ENCODE results near the gene GAB3. TPM values are rescaled to one million over a fixed set of nuclear protein-coding genes. Genes with fewer than 3 reads are reported as not detected.
A peak's percentile ranks its signal among the peaks of the same experiment; 100 is the strongest.
"Not testable (repeated sequence)": the region's sequence is repeated elsewhere in the genome, so short reads cannot be mapped to it uniquely, and the experiment has no call there.

GAB3 gene
- total RNA-seq, 1 donor from 2014 or later: 4.5 TPM

- no peak for DNase-seq
These were observed 31.7 kb downstream of the GAB3 start for GRCh38 chrX:154719132-154719675.

- DNase-seq: no peak
These were observed 32.3 kb downstream of the GAB3 start for GRCh38 chrX:154718616-154719015.

GRCh38 chrX:154717824-154718223, 33.1 kb downstream of the GAB3 start:
- DNase-seq: no peak

- DNase-seq: no peak
These were observed 35.1 kb downstream of the GAB3 start for GRCh38 chrX:154715825-154716224.

DNA sequence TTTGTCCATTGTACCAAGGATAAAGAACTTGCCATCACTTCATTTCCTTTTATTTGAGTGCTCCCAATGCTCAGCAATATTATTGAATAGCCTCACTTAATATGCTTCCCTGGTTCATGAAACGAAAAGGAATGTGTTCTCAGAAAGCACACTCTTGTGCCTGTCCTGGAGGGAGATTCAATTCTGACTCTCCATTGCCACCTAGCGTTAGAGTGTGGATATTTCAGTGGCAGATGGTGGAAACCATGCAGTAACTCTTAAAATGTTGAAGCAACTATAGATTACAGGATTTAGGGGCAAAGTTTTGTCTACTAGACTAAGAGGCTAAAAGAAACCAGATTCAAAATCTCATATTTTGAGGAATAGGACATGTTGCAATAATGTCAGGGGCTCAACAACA, 36.0 kb downstream of the GAB3 start:
- DNase-seq: peak; percentile 42

- DNase-seq: peak; percentile 78
These were observed 37.8 kb downstream of the GAB3 start for GRCh38 chrX:154712781-154713740.

- DNase-seq: no peak
These were observed 39.6 kb downstream of the GAB3 start for GRCh38 chrX:154711264-154711663.

DNA sequence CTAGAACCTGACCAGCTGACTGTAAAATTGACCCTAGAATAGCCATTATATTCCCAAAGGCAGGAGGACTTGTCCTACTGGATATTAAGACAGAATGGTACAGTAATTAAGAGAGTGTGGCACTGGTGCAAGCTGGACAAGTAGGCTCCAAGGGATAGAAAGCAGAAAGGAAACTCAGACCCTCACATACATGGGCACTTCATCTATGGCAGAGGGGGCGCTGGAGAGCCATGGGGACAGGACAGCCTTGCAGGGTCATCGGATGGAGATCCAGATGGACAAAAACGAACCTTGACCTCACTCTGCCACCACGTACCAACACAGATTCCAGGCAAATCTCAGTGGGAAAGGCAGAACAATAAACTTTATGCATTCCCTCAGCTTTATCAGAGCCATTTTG, 40.6 kb downstream of the GAB3 start:
- DNase-seq: no peak

DNA sequence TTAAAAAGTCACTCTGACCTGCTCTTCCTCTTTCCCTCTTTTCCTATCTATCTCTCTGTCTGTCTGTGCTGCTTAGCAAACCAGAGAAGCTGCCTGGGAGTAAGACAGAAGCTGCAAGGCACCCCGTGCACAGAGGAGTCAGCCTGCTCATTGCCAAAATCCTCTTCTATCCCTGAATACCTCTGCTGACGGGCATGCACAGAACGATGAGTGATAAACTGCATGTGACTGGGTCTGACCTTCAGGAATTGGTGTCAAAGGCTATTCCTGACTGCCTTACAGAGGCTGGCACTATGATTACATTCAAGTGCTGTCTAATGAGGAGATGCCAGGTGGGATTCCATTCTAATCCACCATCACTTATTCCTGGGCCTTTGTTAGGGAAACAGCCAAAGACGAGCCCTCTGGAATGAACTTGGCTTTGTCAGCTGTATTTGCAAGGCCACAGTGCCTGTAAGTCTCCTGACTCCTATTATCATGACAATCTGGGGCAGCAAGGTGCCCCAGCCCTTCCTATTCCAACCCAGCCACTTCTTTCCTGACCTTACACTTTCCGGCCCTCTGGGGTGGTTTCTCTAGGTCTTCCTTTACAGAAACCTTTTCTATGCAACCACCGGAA, 52.1 kb downstream of the GAB3 start:
- DNase-seq: no peak

- DNase-seq: no peak
These were observed 54.2 kb downstream of the GAB3 start for GRCh38 chrX:154696676-154697045.

- peak; percentile 79 for DNase-seq
These were observed 54.8 kb downstream of the GAB3 start for GRCh38 chrX:154695911-154696675.

DNA sequence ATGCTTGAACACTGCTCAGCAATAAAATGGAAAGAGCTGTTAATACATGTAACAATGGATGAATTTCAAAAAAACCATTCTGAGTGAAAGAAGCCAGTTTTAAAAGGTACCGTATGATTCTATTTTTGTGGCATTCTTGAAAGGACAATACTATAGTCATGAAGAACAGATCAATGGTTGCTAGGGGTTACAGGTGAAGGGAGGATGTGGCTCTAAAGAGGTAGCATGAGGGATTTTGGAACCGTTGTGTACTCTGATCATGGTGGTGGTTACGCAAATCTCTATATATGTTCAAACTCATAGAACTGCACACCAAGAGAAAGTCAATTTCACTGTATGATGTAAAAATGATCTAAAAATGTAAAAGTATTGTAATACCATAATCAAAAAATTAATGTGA, 57.5 kb downstream of the GAB3 start:
- DNase-seq: no peak

DNA sequence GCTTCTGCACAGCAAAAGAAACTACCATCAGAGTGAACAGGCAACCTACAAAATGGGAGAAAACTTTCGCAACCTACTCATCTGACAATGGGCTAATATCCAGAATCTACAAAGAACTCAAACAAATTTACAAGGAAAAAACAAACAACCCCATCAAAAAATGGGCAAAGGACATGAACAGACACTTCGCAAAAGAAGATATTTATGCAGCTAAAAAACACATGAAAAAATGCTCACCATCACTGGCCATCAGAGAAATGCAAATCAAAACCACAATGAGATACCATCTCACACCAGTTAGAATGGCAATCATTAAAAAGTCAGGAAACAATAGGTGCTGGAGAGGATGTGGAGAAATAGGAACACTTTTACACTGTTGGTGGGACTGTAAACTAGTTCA, 60.4 kb downstream of the GAB3 start:
- not testable (repeated sequence) for DNase-seq

DNA sequence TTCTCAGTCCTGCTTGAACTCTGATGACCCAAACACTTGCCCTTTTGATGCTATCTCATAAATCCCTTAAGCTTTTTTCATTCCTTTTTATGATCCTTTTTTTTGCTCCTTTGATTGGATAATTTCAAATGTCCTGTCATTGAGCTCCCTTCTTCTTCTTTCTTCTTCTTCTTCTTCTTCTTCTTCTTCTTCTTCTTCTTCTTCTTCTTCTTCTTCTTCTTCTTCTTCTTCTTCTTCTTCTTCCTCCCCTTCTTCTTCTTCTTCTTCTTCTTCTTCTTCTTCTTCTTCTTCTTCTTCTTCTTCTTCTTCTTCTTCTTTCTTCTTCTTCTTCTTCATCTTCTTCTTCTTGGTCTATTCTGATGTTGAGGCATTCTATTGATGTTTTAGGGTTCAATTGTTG, 78.8 kb downstream of the GAB3 start:
- DNase-seq: not testable (repeated sequence)

- not testable (repeated sequence) for DNase-seq
These were observed 80.0 kb downstream of the GAB3 start for GRCh38 chrX:154670848-154671247.

GRCh38 chrX:154661899-154662298, 89.0 kb downstream of the GAB3 start:
- no peak for DNase-seq

GRCh38 chrX:154661170-154661569, 89.7 kb downstream of the GAB3 start:
- no peak for DNase-seq

- DNase-seq: no peak
These were observed 90.3 kb downstream of the GAB3 start for GRCh38 chrX:154660541-154660940.

GRCh38 chrX:154658957-154659356, 91.9 kb downstream of the GAB3 start:
- DNase-seq: no peak

DNA sequence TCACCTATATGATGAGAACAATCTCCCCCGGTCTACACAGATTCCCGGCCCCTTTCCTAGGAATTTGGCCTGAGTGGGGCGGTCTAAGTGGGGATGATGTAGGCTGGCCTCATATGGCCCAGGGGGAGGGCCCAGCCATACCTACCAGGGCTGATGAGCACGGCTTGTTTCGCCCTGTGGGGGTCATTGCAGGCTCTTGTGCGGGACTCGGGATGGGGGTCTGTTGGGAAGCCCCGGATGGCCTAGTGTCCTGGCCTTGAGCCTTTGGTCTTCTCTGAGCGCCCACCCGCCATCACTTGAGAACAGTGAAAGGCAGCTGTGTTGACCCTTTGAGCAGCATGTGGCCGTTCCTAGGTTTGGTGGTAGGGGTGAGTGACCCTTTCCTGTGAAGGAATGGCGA, 92.7 kb downstream of the GAB3 start:
- DNase-seq: no peak

DNA sequence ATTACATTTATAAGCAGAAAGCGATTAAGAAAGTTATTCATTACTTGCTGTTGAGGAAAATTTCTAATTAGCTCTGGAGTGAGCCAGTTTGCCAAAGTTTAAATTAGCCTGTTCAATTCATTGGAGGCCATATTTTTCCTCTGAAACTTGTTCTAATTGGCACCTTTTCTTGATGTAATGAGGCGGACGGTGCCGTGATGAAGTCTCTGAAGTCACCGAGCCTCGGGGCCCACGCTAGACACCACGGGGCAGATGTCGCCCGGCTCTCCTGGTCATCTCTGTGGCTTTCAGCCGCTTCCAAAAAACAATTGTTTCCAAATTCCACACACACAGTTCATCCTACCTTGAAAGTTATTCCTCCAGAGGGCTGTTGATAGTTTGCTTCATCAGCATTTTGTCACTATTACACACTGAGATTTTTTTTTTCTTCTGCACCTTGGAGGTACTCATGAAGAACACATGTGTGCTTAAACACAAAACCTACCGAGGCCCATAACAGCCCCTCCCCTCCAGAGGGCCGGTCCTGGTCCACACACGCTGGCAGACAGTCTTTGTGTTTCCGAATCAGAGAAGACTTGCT, 93.6 kb downstream of the GAB3 start:
- DNase-seq: no peak

DNA sequence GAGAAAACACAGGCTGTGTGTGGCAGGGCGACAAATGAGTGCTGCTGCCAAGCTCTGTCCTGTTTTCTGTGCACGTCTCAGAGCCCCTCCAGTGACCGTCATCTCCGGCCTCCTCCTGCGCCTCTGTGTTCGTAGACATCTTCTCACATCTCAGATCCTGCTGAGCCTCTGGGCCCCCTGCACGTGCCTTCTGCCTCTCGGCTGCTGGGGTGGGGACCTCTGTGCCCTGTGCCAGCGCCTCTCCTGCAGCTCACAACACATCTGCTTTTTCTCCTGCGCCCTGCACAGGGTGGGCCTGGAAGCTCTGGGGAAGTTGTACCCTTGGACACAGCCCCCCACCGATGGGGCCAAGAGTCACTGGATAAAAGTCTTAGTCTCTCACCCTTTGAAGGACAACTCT, 95.1 kb downstream of the GAB3 start:
- DNase-seq: no peak
